DMS 273 (cell line): Measurements from ENCODE around the gene SPEG.

Source experiments
- DNase-seq: peaks from one replicate; lab custom pipeline; 2025; ENCODE audit not compliant: unreplicated experiment; lab: John Stamatoyannopoulos, UW

SPEG gene

GRCh38 chr2:219525533-219526232 is 91.0 kb downstream of the SPEG start:
- DNase-seq = peak; percentile 46

DNA sequence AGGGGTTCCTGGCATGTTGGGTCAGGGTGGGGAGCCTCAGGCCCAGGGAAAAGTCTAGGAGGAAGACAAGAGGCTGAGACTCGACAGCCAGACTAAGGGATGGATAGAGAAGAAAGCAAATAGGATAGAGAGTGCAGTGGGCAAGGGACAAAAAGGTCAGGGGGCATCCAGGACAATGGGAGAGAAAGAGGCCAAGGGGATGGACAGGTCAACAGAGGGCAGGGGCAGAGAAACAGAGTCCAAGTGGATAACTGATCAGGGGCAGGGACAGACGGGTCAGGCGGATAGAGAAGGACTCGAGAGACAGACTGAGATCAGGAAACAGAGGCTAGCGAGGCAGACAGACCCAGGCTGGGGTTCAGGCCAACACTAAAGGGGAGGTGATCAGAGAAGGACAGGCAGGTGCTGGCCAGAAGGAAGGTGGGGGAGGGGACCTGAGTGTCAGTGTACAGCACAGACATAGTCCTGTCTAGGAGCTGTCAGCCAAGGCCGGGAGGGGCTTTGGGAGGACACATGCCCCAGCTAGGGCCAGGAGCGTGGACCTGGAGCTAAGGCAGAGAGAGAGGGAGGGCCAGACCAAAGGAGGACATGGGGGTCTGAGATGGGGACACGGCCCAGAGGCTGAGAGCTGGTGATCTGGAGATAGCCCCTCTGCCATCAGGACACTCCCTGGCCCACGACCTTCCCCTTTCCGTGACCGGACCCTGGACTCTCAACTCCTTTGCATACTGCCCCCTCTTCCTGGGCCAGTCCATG is 91.9 kb downstream of the SPEG start:
- DNase-seq = no peak

DNA sequence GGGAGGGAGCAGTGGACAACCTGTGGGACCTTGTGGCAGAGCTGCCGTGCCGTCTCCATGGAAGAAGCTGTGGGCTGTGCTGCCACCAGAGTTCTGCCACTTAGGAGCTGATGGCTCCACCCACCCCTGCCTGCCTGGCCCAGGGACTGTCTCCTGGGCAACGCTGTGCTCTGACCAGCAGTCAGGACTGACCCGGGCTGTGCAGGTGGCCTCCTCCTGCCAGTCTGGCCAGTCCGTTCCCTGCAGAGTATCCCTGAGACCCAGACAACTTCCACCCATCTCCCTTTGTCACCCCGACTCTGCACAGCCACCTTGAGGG is 92.4 kb downstream of the SPEG start:
- no peak for DNase-seq

DNA sequence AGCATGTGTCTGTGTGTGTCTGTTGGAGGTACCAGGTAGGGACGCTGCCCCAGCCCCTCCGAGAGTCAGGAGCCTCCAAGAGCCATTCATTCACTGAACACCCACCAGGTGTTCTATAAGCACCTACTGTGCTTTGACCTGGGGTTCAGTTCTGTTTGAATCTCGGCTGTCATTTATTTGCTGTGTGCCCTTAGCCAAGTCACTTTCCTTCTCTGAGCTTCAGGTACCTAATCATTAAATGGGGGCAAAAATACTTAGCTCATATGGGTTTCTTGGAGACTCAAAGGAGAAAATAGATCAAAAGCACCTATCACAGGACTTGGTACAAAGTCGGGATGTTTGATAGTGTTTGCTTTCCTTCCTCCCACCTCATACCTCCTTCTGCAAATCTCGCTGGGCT is 92.8 kb downstream of the SPEG start:
- DNase-seq = no peak

DNA sequence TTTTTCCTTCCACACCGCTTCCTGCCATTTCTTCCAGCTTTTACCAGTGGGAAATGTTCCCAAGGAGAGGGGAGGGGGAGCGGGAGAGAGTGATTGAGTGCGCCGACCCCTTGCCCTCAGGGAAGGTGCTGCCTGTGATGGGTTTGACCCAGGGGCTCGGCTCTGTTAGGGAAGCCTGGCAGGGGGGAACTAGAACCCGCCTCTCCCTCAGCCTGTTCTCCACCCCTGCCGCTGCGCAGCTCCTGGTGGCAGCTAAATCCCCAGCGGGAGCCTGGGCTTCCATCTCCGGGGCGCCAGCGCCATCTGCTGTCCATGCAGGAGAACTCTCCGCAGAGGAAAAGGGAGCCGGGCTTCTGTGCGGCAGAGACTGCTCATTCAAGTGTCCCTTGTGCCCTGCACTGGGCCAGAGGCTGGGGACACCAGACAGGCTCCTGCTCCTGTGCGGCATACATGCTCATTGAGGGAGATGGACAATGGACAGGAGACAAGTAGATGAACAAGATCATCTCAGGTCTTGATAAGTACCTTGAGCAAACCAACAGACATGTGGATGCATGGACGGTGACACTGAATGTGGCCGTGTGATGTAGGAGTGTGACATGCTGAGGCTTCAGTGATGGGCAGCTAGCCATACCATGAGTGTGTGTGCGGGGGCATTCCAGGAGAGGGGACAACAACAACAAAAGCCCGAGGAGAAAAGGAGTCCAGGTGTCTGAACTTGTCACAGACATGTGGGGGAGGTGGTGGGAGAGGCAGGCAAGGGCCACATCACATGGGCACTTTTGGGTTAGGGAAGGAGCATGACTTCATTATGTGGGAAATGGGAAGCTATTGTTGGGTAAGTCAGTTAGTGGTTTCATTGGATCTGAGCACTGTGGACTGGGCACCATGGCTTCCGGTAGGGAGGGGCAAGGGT is 95.7 kb downstream of the SPEG start:
- peak; percentile 94 for DNase-seq

- DNase-seq = no peak
Measured at GRCh38 chr2:219531639-219532377, 97.2 kb downstream of the SPEG start.

DNA sequence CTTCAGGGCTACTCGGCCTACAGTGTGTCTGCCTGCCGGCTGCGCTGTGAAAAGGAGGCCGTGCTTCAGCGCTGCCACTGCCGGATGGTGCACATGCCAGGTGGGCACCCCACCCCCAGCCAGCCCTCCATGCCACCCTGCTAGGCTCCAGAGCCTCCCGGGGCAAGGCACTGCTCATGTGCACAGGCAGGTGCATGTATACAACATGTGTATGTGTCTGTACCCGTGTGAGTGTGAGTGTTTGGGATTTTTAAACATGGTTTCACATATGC is 97.7 kb downstream of the SPEG start:
- no peak for DNase-seq

- DNase-seq = no peak
Measured at GRCh38 chr2:219533930-219534661, 99.5 kb downstream of the SPEG start.

DNA sequence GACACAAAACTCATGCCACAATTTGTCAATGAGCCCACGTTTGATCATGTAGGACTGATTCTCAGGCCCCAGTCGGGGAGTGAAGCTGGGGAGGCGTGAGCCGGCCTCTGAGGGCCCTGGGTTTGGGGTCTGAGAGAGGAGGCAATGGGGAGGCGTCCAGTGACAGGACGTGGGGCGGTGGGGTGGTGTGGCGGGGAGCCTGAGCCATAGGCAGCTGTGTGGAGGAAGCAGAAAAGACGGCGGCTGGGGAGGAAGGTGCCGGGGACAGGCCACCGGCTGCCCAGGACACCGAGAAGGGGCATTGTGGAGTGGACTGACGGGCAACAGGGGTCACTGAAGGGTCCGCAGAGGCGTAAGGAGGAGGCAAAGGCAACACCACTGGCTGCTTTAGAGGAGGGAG is 101.8 kb downstream of the SPEG start:
- no peak for DNase-seq

DNA sequence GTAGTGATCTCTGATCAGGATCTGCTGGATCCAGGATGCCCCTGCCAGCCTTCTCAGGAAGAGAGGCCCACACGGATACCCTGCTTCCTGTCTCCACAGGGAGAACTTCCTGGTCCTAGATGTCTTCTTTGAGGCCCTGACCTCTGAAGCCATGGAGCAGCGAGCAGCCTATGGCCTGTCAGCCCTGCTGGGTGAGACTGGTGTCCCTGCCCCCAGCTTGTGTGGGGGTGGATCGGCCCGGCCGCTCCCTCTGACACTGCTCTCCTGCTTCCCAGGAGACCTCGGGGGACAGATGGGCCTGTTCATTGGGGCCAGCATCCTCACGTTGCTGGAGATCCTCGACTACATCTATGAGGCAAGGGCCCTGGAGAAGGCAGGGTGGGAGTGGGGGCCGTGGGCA is 102.3 kb downstream of the SPEG start:
- no peak for DNase-seq

DNA sequence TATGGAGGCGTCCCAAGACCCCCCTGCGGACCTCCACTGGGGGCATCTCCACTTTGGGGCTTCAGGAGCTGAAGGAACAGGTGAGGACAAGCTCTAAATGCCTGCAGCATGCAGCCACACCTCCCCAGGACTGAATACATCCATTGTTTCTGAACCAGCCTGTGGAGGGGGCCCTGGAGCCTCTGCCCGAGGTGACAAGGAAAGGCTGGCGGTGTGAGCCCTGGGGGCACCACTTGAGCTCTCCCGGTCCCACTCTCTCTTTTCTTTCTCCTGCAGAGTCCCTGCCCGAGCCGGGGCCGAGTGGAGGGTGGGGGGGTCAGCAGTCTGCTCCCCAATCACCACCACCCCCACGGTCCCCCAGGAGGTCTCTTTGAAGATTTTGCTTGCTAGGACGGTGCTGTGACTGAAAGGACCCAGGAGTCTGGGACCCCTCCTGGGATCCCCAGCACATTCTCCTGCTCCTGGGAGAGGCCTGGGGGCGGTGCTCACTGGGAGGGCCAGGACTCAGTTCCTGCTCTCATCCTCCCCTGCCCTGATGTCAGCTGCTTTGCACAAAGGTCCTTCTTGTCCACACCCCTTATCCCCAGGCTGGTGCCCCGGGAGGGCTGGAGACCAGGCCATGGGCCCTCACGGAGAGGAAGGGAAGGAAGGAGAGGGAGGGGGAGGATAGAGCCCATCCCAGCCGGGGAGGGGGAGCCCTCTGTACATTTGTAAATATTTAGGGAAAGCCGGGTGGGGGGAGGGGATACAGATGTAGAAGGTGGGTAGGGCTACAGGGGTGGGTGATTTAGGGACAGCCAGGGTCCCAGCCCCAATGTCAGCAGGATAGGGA is 103.2 kb downstream of the SPEG start:
- DNase-seq = peak; percentile 43

DNA sequence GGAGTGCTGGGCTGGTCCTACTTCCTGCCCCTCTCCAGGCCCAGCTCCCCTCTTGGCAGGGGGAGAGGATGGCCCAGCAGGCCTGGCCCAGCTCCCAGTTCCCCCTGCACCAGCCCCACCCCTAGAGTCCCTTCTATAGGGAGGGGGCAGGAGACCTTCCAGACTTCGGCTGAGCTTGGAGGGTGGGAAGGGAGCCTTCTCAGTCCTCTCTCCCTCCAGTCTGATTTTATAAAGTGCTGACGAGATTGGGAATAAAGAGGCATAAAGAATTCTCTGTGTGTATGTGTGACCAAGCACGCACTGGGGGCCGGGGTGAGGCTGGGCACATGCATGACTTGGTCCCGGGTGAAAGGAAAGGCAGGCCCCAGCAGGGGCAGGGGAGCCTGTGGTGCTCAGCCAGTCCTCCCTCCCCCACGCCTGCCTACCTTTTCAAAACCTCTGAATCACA is 103.9 kb downstream of the SPEG start:
- peak; percentile 63 for DNase-seq

GRCh38 chr2:219538956-219539788 is 104.5 kb downstream of the SPEG start:
- DNase-seq = no peak

DNA sequence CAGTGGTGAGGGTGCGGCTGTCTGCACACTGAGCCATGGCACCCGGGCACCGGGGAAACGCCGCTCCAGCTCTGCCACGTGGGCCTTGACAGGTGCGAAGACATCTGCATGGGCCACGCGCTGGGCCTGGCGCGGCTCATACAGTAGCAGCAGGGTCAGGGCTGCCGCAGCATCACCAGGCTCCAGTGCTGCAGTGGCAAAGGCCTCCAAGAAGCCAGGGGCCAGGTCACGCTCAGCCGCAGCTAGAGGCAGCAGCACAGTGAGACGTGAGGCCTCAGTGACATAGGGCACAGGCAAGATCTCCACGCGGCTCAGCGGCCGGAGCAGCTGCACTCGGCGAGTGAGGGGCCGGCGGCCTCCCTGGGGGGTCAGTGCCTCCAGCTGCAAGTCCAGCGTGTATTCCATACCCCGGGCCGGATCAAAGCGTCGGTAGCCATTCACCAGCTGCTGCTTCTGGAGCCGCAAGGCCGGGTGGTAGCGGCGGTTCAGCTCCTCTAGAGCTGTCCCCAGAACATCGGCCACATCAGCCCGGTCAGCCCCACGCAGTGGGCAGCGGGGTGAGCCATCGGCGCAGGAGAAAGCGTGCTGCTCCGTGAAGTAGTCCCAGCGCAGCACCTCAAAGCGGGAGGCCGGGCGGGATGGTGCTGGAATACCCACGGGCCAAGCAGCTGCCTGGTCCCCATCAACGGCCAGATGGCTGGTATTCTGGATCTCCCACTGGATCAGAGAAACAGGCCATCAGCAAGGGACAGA is 105.5 kb downstream of the SPEG start:
- DNase-seq = no peak

GRCh38 chr2:219540784-219541504 is 106.3 kb downstream of the SPEG start:
- DNase-seq = no peak

DNA sequence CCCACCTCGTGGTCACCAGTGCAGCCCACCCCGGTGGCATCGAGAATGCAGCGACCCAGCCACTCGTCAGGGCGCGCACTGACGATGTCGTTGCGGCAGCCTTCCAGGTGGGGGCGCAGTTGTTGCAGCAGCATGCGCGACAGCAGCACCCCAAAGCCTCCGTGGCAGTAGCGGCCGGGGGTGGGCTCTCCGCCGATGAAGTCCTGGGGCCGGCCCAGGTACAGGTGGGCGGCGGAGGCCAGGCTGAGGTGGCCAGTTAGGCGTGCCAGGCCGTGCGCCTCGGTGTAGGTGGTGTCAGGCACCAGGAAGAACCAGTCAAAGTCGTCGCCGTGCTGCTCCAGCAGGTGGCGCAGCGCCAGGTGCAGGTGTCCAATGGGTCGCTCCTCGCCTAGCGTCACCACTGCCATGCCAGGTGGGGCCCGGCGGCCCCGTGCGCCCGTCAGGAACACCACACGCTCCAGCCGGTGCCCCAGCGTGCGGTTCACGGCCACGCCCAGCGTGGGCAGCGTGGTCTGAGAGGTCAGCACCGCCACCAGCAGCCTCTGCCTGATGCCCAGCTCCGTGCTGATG is 107.1 kb downstream of the SPEG start:
- DNase-seq = peak; percentile 89

GRCh38 chr2:219542931-219543595 is 108.4 kb downstream of the SPEG start:
- peak; percentile 82 for DNase-seq
